Measurements from ENCODE around the gene PSTPIP1.

DNA sequence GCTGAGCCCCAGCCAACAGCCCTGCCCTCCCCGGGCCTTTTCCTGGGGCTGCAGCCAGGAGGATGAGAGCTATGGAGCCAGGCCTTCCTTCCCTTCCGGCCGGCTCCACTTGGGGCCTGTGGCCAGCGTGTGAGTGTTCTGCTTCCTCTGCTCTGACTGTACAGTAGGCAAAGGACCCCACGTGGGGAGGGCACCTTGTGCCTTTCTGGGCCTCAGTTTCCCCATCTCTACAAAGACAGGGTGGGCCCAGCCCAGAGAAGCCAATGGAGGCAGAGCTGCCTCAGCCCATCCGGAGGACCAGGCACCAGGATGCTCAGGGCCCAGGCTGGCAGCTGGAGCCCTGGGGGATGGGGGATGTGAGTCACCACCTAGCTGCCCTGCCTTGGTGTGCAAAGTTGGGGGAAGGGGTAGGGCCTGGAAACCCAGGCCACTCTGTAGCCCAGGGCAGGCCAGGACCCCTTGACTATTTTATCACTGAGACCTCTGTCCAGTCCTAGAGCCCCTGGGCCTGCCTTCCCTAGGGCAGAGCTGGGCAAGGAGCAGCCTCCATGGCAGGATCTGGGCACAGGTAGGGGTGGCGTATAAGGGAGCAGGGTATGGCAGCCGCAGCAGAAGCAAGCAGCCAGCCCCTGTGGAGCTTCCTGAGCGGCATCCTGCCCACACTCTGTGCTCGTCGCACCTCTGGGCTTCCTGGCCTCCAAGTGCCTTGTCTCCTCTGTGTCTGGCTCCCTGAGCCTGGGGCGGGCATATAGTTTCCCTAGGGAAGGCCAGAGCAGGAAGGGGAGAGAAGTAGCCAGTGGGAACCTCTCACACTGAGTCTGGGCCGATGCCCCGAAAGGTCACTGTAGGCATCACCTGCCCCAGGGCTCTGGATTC, 1.8 kb downstream of the PSTPIP1 start:
- TF ChIP-seq, protein P1, sequence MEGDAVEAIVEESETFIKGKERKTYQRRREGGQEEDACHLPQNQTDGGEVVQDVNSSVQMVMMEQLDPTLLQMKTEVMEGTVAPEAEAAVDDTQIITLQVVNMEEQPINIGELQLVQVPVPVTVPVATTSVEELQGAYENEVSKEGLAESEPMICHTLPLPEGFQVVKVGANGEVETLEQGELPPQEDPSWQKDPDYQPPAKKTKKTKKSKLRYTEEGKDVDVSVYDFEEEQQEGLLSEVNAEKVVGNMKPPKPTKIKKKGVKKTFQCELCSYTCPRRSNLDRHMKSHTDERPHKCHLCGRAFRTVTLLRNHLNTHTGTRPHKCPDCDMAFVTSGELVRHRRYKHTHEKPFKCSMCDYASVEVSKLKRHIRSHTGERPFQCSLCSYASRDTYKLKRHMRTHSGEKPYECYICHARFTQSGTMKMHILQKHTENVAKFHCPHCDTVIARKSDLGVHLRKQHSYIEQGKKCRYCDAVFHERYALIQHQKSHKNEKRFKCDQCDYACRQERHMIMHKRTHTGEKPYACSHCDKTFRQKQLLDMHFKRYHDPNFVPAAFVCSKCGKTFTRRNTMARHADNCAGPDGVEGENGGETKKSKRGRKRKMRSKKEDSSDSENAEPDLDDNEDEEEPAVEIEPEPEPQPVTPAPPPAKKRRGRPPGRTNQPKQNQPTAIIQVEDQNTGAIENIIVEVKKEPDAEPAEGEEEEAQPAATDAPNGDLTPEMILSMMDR (IDR thresholded peaks at IDR 0.05; ENCODE audit: low read depth, low read length) = no peak
- TF ChIP-seq POLR2A (IDR thresholded peaks at IDR 0.05; ENCODE audit: extremely low read depth, insufficient read length) = no peak
- TF ChIP-seq, protein P2, sequence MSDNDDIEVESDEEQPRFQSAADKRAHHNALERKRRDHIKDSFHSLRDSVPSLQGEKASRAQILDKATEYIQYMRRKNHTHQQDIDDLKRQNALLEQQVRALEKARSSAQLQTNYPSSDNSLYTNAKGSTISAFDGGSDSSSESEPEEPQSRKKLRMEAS (IDR thresholded peaks at IDR 0.05; ENCODE audit: low read depth, low read length) = peak; percentile 44

Measured in NB4 (cell line).